HL-60 (cell line): Measurements from ENCODE around the gene SV2C.

ENCODE experiments used
- GABPA ChIP-seq: IDR thresholded peaks from 2 replicates; pipeline ENCODE4 v1.6.1; 2012; ENCODE audit warnings: low read depth
- POLR2AphosphoS5 ChIP-seq: IDR thresholded peaks from 2 replicates; pipeline ENCODE4 v1.6.1; 2012; ENCODE audit warnings: low read depth
- SPI1 ChIP-seq: IDR thresholded peaks from 2 replicates; pipeline ENCODE4 v1.6.1; 2012; ENCODE audit warnings: low read depth, mild to moderate bottlenecking, borderline replicate concordance
- TF ChIP-seq, protein P1 (sequence below): IDR thresholded peaks from one replicate; pipeline ENCODE4 v1.5.1; 2011; ENCODE audit warnings: low read length, control low read depth, inconsistent platforms; ENCODE audit not compliant: insufficient read depth
- TF ChIP-seq, protein P2 (sequence below): IDR thresholded peaks from 2 replicates; pipeline ENCODE4 v1.6.1; 2012; ENCODE audit warnings: low read depth; ENCODE audit not compliant: insufficient replicate concordance

DNA sequence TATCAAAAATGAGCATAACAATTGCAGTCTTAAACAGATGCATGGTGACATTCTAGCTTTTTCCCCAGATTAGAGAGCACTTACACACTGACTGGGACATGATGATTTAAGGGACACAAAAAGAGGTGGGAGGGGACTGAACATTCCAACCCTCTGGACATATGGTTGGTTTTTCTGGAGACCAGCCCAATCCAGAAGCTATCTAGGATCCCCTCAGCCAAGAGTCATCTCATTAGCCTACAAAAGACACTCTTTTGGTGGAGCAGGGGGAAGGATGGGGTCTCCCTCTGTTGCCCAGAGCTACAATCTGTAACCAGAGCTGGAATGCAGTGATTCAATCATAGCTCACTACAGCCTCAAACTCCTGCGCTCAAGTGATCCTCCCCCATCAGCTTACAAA lies 222.6 kb downstream of the SV2C start:
- TF ChIP-seq, protein P1, sequence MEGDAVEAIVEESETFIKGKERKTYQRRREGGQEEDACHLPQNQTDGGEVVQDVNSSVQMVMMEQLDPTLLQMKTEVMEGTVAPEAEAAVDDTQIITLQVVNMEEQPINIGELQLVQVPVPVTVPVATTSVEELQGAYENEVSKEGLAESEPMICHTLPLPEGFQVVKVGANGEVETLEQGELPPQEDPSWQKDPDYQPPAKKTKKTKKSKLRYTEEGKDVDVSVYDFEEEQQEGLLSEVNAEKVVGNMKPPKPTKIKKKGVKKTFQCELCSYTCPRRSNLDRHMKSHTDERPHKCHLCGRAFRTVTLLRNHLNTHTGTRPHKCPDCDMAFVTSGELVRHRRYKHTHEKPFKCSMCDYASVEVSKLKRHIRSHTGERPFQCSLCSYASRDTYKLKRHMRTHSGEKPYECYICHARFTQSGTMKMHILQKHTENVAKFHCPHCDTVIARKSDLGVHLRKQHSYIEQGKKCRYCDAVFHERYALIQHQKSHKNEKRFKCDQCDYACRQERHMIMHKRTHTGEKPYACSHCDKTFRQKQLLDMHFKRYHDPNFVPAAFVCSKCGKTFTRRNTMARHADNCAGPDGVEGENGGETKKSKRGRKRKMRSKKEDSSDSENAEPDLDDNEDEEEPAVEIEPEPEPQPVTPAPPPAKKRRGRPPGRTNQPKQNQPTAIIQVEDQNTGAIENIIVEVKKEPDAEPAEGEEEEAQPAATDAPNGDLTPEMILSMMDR = no peak
- TF ChIP-seq POLR2AphosphoS5 (no peak), GABPA (no peak), SPI1 (no peak)
- TF ChIP-seq, protein P2, sequence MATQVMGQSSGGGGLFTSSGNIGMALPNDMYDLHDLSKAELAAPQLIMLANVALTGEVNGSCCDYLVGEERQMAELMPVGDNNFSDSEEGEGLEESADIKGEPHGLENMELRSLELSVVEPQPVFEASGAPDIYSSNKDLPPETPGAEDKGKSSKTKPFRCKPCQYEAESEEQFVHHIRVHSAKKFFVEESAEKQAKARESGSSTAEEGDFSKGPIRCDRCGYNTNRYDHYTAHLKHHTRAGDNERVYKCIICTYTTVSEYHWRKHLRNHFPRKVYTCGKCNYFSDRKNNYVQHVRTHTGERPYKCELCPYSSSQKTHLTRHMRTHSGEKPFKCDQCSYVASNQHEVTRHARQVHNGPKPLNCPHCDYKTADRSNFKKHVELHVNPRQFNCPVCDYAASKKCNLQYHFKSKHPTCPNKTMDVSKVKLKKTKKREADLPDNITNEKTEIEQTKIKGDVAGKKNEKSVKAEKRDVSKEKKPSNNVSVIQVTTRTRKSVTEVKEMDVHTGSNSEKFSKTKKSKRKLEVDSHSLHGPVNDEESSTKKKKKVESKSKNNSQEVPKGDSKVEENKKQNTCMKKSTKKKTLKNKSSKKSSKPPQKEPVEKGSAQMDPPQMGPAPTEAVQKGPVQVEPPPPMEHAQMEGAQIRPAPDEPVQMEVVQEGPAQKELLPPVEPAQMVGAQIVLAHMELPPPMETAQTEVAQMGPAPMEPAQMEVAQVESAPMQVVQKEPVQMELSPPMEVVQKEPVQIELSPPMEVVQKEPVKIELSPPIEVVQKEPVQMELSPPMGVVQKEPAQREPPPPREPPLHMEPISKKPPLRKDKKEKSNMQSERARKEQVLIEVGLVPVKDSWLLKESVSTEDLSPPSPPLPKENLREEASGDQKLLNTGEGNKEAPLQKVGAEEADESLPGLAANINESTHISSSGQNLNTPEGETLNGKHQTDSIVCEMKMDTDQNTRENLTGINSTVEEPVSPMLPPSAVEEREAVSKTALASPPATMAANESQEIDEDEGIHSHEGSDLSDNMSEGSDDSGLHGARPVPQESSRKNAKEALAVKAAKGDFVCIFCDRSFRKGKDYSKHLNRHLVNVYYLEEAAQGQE = no peak
